Measurements from ENCODE around the gene ALOX5.
"Not testable (repeated sequence)": the region's sequence is repeated elsewhere in the genome, so short reads cannot be mapped to it uniquely, and the experiment has no call there.

Gene ALOX5

GRCh38 chr10:45373576-45374349 is at the start of gene ALOX5:
TSS of gene ALOX5 (plus strand) at chr10:45374216. CDS start at chr10:45374280, 64 bp downstream.
- DNase-seq, result no peak

GRCh38 chr10:45325116-45325515 is 48.9 kb upstream of the ALOX5 start:
- no peak for DNase-seq

DNA sequence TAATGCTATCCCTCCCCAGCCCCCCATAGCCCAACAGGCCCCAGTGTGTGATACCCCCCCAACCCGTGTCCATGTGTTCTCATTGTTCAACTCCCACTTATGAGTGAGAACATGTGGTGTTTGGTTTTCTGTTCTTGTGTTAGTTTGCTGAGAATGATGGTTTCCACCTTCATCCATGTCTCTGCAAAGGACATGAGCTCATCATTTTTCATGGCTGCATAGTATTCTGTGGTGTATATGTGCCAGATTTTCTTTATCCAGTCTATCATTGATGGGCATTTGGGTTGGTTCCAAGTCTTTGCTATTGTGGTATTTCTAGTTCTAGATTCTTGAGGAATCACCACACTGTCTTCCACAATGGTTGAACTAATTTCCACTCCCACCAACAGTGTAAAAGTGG is 47.2 kb upstream of the ALOX5 start:
- DNase-seq, result not testable (repeated sequence)

- DNase-seq, result not testable (repeated sequence)
These were observed 42.2 kb upstream of the ALOX5 start for GRCh38 chr10:45331824-45332223.

- no peak for DNase-seq
These were observed 34.1 kb upstream of the ALOX5 start for GRCh38 chr10:45339894-45340293.

- DNase-seq, result not testable (repeated sequence)
These were observed 33.6 kb upstream of the ALOX5 start for GRCh38 chr10:45340420-45340819.

DNA sequence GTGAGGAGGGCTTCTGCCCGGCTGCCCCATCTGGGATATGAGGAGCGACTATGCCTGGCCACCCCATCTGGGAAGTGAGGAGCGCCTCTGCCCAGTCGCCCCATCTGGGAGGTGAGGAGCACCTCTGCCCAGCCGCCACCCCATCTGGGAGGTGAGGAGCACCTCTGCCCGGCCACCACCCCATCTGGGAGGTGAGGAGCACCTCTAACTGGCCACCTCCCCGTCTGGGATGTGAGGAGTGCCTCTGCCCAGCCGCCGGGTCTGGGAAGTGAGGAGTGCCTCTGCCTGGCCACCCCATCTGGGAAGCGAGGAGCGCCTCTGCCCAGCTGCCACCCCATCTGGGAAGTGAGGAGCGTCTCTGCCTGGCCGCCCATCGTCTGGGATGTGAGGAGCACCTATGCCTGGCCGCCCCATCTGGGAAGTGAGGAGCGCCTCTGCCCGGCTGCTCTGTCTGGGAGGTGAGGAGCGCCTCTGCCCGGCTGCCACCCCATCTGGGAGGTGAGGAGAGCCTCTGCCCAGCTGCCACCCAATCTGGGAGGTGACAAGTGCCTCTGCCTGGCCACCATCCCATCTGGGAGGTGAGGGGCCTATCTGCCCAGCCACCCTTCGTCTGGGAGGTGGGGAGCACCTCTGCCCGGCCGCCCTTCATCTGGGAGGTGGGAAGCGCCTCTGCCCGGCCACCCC is 27.2 kb upstream of the ALOX5 start:
- not testable (repeated sequence) for DNase-seq

DNA sequence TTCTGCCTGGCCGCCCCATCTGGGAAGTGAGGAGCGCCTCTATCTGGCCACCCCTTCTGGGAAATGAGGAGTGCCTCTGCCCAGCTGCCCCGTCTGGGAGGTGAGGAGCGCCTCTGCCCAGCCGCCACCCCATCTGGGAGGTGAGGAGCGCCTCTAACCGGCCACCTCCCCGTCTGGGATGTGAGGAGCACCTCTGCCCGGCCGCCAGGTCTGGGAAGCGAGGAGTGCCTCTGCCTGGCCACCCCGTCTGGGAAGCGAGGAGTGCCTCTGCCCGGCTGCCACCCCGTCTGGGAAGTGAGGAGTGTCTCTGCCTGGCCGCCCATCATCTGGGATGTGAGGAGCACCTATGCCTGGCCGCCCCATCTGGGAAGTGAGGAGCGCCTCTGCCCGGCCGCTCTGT is 26.6 kb upstream of the ALOX5 start:
- DNase-seq, result not testable (repeated sequence)

- DNase-seq, result not testable (repeated sequence)
These were observed 25.7 kb upstream of the ALOX5 start for GRCh38 chr10:45348196-45348765.

DNA sequence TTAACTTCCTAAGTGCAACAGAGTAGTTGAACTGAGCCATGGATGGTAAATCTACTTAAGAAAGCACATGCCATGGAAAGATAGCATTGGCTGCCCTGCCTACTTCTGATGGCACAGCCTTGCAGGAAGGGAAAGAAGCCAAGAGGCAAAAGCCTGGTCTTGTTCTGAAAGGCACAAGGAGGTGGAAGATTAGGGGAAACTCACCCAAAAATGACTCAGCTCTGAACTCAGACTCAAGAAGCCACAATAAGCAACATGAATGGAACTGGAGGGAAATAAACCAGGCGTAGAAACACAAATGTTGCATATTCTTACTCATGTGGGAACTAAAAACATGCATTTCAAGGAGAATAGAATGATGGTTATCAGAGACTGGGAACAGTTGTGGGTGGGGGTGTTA is 20.8 kb upstream of the ALOX5 start:
- DNase-seq, result no peak

DNA sequence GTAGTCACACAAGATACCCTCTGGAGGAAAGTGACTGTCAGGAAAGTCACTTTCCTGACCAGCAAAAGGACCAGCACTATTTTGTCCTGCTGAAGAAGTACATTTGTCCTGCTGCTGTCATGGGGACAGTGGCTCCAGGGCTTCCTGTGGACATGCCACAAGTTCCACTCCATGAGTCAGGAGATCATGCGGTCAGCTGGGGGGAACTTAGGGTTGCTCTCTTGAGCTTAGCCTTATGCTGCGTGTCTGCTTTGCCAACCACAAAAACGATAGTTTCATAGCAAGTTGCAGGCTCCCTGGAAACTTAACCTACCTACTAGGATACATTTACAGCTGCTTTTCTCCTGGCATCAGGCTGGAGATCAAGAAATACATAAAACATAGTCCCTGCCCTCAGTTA is 19.8 kb upstream of the ALOX5 start:
- no peak for DNase-seq

GRCh38 chr10:45355494-45355893 is 18.5 kb upstream of the ALOX5 start:
- DNase-seq, result no peak

- DNase-seq, result not testable (repeated sequence)
These were observed 15.1 kb upstream of the ALOX5 start for GRCh38 chr10:45358961-45359360.

- not testable (repeated sequence) for DNase-seq
These were observed 11.8 kb upstream of the ALOX5 start for GRCh38 chr10:45361983-45362799.

DNA sequence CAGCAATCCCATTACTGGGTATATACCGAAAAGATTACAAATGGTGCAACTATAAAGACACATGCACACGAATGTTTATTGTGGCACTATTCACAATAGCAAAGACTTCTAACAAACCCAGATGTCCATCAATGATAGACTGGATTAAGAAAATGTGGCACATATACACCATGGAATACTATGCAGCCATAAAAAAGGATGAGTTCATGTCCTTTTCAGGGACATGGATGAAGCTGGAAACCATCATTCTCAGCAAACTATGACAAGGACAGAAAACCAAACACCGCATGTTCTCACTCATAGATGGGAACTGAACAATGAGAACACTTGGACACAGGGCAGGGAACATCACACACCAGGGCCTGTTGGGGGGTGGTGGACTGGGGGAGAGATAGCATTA is 6.4 kb upstream of the ALOX5 start:
- DNase-seq, result not testable (repeated sequence)

GRCh38 chr10:45368181-45368580 is 5.8 kb upstream of the ALOX5 start:
- no peak for DNase-seq

GRCh38 chr10:45370202-45370955 is 3.6 kb upstream of the ALOX5 start:
- DNase-seq, result no peak

- DNase-seq, result no peak
These were observed 2.5 kb upstream of the ALOX5 start for GRCh38 chr10:45371560-45371959.

DNA sequence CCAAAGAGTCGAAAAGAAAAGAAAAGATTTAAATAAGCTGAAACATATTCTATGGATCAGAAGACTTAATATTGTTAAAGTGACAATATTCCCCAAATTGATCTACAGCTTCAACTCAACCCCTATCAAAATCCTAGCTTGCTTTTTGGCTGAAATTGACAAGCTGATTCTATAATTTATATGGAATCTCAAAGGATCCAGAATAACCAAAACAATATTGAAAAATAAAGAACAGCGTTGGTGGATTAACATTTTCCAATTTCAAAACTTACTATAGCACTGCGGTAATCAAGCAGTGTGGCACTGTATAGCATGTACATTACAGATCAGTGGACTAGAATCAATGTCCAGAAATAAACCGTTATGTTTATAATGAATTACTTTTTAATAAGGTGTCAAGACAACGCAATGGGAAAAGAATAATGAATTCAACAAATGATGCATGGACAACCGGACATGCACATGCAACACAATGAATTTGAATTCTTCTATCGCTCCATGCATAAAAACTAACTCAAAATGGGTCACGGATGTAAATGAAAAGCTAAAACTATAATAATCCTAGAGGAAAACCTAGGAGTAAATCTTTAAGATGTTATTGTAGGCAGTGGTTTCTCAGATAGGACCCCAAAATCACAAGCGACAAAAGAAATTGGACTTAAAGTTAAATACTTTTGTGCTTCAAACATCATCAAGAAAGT is 1.6 kb upstream of the ALOX5 start:
- DNase-seq, result no peak

DNA sequence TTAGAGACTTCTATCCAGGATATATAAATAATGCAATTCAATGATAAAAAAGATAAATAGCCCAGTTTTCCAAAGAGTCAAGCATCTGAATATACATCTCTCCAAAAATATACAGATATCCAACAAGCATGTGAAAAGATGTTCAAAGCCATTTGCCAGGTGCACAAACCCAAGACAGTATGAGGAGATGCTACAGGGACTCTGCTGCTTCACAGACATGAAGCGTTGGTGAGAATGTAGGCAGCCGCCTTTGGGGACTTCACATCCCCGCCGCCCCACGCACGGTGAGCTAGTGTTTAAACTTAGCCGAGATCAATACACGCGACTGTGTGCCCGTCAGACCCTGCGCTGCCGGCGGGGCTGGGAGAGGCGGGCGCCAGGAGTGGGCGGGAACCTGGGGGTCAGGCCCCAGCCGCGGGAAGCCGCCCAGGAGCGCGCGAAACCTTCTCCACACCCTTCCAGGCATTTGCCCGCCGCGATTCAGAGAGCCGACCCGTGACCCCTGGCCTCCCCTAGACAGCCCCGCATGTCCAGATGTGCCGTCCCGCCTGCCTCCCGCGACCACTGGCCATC is 927 bp upstream of the ALOX5 start:
- no peak for DNase-seq

DNA sequence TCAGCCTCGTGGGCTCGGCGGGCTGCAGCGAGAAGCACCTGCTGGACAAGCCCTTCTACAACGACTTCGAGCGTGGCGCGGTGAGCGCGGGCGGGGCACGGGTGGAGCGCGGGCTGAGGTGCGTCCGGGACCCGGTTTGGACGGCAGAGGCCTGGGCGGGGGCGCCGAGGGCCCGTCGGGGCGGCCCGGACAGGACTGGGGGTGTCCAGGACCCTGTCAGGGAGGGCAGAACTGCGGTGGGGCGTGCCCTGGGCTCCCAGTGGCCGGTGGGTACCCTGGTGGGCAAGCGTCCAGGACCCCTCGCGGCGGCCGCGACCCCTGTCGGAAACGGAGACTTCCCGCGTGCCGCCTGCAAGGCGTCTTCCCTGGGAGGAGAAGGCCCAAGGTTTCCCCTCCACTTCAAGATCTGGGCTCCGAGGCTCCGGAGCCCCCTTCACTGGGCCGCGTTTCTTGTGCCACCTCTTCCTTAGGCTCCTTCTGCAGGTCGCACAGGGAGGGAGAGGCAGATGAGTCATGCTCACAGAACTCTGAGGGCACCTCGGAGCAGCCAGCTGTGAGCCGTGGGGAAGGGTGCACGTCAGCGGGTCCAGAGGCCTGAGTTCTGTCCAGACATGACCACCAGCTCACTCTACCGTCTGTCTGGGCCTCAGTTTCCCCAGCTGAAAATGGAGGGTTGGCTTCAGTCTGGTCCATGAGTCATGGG is 485 bp downstream of the ALOX5 start:
- no peak for DNase-seq
